ENCODE data around the gene MEG3.

MEG3 gene

GRCh38 chr14:100838493-100839314, 12.8 kb downstream of the MEG3 start:
- no peak for DNase-seq (ENCODE audit: low read depth)

DNA sequence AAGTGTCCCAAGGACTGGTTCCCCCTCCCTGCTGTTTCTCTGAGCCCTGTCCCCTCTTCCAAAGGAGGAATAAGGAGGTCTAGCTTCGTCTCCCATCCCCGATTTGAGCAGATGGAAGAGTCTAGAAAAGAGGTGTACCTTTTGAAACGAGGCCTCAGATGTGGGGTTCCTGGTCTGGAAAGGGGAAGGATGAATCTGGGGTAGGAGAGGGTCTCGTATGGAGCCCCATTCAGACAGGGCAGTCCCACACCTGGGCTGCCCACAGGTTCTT, 13.3 kb downstream of the MEG3 start:
- TF ChIP-seq CTCF (conservative IDR thresholded peaks at IDR 0.05; ENCODE audit: low read depth, low read length) = no peak
- H3K4me3 ChIP-seq (ENCODE audit: low read depth, low read length) = no peak overlapping the region
- DNase-seq (ENCODE audit: low read depth) = no peak

More at GRCh38 chr14:100838493-100839314, 12.8 kb downstream of the MEG3 start:
- no peak overlapping the region for H3K4me3 ChIP-seq (ENCODE audit: low read depth, low read length)
- TF ChIP-seq CTCF (conservative IDR thresholded peaks at IDR 0.05; ENCODE audit: low read depth, low read length) = no peak

- no peak overlapping the region for H3K4me3 ChIP-seq (ENCODE audit: low read depth, low read length)
- DNase-seq (ENCODE audit: low read depth) = no peak
- no peak for TF ChIP-seq CTCF (conservative IDR thresholded peaks at IDR 0.05; ENCODE audit: low read depth, low read length)
These were observed 13.8 kb downstream of the MEG3 start for GRCh38 chr14:100839681-100840111.

DNA sequence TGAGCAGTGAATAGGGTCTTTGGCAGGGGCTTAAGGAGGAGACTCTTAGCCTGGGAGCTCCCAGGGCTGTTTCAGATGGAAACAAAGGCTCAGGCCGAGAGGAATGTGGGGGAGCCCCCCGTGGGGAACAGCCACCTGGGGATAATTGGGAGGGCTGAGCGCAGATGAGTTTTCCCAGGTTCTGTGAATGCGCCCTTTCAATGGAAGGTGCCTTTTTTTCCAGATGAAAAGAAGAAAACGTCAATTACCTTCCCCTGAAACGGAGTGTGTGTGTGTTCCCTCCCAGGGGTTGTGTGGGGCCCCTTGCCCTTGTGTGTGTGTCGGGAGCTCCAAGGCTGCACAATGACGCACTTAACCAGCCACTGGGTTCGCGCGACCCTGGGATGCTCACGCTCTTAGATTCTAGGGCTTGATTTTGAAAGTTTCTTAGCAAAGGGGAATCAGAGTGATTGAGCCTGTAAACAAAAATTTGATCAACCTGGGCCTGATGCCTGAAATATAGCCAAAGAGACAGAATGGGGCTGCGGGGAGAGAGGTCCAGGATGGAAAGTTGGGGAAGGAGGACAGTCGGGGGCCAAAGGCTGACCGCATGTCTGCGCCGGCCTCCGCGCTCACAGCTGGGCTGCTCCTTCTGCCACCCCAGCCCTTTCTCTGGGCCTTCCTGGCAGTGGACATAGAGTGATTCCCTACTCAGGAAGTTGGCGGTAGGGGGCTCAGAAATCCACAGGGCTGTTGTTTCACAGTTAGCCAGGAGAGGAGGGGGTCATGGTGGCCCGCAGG, 14.6 kb downstream of the MEG3 start:
- DNase-seq (ENCODE audit: low read depth) = no peak
- no peak overlapping the region for H3K4me3 ChIP-seq (ENCODE audit: low read depth, low read length)
- no peak for TF ChIP-seq CTCF (conservative IDR thresholded peaks at IDR 0.05; ENCODE audit: low read depth, low read length)

DNA sequence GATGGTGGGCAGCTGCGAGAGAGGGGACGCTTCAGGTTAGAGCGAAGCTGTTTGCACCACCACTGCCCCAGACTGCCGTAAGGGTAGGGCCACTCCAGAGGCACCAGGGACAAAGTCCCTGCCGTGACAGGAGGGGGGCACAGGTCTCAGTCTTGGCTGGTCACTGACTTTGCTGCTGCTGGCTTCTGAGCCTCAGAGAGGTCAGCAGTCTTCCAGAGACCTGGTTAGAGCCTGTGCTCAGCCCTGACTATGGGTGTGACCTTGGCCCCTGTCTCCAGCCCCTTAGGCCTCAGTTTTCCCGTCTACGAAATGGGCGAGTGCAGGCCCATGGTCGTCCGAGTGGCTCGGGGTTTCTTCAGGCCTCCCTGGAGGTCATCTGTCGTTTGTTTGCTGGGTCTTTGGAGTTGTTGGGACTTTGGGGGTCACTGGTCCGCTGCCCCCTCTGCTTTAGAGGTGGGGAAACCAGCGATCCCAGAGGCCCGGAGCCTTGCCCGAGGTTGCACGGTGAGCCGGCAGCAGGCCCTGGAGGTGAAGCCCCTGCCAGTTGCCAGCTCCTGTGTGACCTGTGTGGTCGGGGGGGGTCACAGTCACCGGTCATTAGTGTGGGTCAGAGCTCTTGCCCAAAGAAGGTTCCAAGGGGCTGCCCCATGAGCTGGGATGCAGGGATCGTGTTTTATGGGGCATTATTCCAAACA, 15.3 kb downstream of the MEG3 start:
- no peak for TF ChIP-seq CTCF (conservative IDR thresholded peaks at IDR 0.05; ENCODE audit: low read depth, low read length)

GRCh38 chr14:100841761-100842403, 16.0 kb downstream of the MEG3 start:
- TF ChIP-seq CTCF (conservative IDR thresholded peaks at IDR 0.05; ENCODE audit: low read depth, low read length) = no peak

More for the DNA sequence above, 15.3 kb downstream of the MEG3 start:
- H3K4me3 ChIP-seq (ENCODE audit: low read depth, low read length) = no peak overlapping the region
- no peak for DNase-seq (ENCODE audit: low read depth)

More at GRCh38 chr14:100841761-100842403, 16.0 kb downstream of the MEG3 start:
- H3K4me3 ChIP-seq (ENCODE audit: low read depth, low read length) = no peak overlapping the region
- no peak for DNase-seq (ENCODE audit: low read depth)
